ENCODE data around the gene FBH1. TPM values are rescaled to one million over a fixed set of nuclear protein-coding genes. Genes with fewer than 3 reads are reported as not detected.

Gene FBH1
- total and polyA plus RNA-seq, 4 donors: 39.4 to 93.2 (median 63.8) TPM

- DNase-seq: no peak
- Histone ChIP-seq H3K9me3 (ENCODE audit: control insufficient read depth in 4 of 4, insufficient read depth in 3 of 4, low read length in 3 of 4) (no peaks in the 10 kb centered on the region), H3K27ac (ENCODE audit: low read depth in 1 of 2, low read length in 1 of 2) (no peak overlapping the region), H3K4me3 (no peak overlapping the region), H3K36me3 (ENCODE audit: control insufficient read depth in 4 of 4, insufficient read depth in 4 of 4, low read length in 4 of 4) (peaks cover 0 to 39% (median 0%) of the 10 kb centered on the region in 4 donors), H3K27me3 (ENCODE audit: control insufficient read depth in 3 of 3, insufficient read depth in 3 of 3, low read length in 2 of 3) (no peaks in the 10 kb centered on the region), H3K9ac (ENCODE audit: insufficient read depth in 1 of 2, low read length in 2 of 2) (no peak overlapping the region), H3K4me1 (ENCODE audit: control insufficient read depth in 5 of 5, insufficient read depth in 5 of 5, low read length in 5 of 5) (no peaks in the 10 kb centered on the region)
- ATAC-seq (ENCODE audit: insufficient read depth, low FRiP score): no peak
- TF ChIP-seq, protein P1, sequence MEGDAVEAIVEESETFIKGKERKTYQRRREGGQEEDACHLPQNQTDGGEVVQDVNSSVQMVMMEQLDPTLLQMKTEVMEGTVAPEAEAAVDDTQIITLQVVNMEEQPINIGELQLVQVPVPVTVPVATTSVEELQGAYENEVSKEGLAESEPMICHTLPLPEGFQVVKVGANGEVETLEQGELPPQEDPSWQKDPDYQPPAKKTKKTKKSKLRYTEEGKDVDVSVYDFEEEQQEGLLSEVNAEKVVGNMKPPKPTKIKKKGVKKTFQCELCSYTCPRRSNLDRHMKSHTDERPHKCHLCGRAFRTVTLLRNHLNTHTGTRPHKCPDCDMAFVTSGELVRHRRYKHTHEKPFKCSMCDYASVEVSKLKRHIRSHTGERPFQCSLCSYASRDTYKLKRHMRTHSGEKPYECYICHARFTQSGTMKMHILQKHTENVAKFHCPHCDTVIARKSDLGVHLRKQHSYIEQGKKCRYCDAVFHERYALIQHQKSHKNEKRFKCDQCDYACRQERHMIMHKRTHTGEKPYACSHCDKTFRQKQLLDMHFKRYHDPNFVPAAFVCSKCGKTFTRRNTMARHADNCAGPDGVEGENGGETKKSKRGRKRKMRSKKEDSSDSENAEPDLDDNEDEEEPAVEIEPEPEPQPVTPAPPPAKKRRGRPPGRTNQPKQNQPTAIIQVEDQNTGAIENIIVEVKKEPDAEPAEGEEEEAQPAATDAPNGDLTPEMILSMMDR (IDR thresholded peaks at IDR 0.05; ENCODE audit: control extremely low read depth, extremely low read depth): no peak
- WGBS, 2 donors: 63 to 78% methylated on average over 6 of the region's 6 CpGs
These were observed 68.6 kb downstream of the FBH1 start for GRCh38 chr10:5958675-5959074.

- no peaks in the 10 kb centered on the region for H3K4me1 ChIP-seq (ENCODE audit: control insufficient read depth in 5 of 5, insufficient read depth in 5 of 5, low read length in 5 of 5)
- WGBS, 2 donors: 90 to 95% methylated on average over 5 of the region's 5 CpGs
- no peak overlapping the region for H3K4me3 ChIP-seq
- no peaks in the 10 kb centered on the region for H3K27me3 ChIP-seq (ENCODE audit: control insufficient read depth in 3 of 3, insufficient read depth in 3 of 3, low read length in 2 of 3)
- DNase-seq (no peak), ATAC-seq (ENCODE audit: insufficient read depth, low FRiP score) (no peak)
- H3K9ac ChIP-seq (ENCODE audit: insufficient read depth in 1 of 2, low read length in 2 of 2): no peak overlapping the region
- TF ChIP-seq, protein P1 (IDR thresholded peaks at IDR 0.05; ENCODE audit: control extremely low read depth, extremely low read depth): no peak
- no peaks in the 10 kb centered on the region for H3K9me3 ChIP-seq (ENCODE audit: control insufficient read depth in 4 of 4, insufficient read depth in 3 of 4, low read length in 3 of 4)
- no peak overlapping the region for H3K27ac ChIP-seq (ENCODE audit: low read depth in 1 of 2, low read length in 1 of 2)
- H3K36me3 ChIP-seq (ENCODE audit: control insufficient read depth in 4 of 4, insufficient read depth in 4 of 4, low read length in 4 of 4): peaks cover 0 to 41% (median 0%) of the 10 kb centered on the region in 4 donors
These were observed 69.1 kb downstream of the FBH1 start for GRCh38 chr10:5959142-5959541.

DNA sequence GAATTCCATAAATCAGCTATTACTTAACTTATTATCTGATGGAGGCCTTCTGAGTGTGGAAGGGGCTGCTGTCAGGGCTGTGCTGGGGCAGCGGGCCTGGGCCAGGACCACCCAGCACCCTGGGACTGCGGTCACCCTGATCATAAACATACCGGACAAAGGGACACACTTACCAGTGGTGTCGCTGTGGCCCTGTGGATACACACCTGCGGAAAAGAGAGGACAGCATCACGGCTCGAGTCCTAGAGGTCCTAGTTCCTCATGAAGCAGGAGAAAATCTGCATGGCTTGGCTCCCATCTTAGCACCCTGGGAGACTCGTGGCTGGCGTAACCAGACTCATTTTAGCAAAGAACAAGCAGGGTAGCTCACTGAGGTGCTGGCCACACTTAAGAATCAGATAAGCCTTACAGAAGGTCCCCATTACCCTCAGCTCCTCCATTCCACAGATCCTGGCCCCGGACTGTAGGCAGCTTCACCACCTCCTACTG is 69.6 kb downstream of the FBH1 start:
- 91% methylated on average over 10 of the region's 10 CpGs for WGBS, 2 donors
- peaks cover 0 to 45% (median 0%) of the 10 kb centered on the region in 4 donors for H3K36me3 ChIP-seq (ENCODE audit: control insufficient read depth in 4 of 4, insufficient read depth in 4 of 4, low read length in 4 of 4)
- no peak overlapping the region for H3K9ac ChIP-seq (ENCODE audit: insufficient read depth in 1 of 2, low read length in 2 of 2)
- TF ChIP-seq, protein P1 (IDR thresholded peaks at IDR 0.05; ENCODE audit: control extremely low read depth, extremely low read depth): no peak
- no peaks in the 10 kb centered on the region for H3K27me3 ChIP-seq (ENCODE audit: control insufficient read depth in 3 of 3, insufficient read depth in 3 of 3, low read length in 2 of 3)
- DNase-seq (no peak), ATAC-seq (ENCODE audit: insufficient read depth, low FRiP score) (no peak)
- no peak overlapping the region for H3K27ac ChIP-seq (ENCODE audit: low read depth in 1 of 2, low read length in 1 of 2)
- no peaks in the 10 kb centered on the region for H3K9me3 ChIP-seq (ENCODE audit: control insufficient read depth in 4 of 4, insufficient read depth in 3 of 4, low read length in 3 of 4)
- H3K4me1 ChIP-seq (ENCODE audit: control insufficient read depth in 5 of 5, insufficient read depth in 5 of 5, low read length in 5 of 5): no peaks in the 10 kb centered on the region
- H3K4me3 ChIP-seq: no peak overlapping the region

Data from lung (tissue), 12 donors.